Thyroid gland (tissue), 4 donors: Measurements from ENCODE around the gene IL20RB. TPM values are rescaled to one million over a fixed set of nuclear protein-coding genes. Genes with fewer than 3 reads are reported as not detected.
A peak's percentile ranks its signal among the peaks of the same experiment; 100 is the strongest.

ENCODE experiments used
- DNase-seq, 2 donors: peaks; one replicate each; pipeline ENCODE4 v3.0.0-alpha.2; 2019
- H3K27ac ChIP-seq, 3 donors: fragments of 200-600 bp; sonication (generic); 1 replicate in 2 of 3; 2 replicates in 1 of 3; pipeline ENCODE4 v1.5.1; 2016 to 2019; ENCODE audit warnings: mild to moderate bottlenecking in 1 of 3, moderate library complexity in 1 of 3
- H3K27me3 ChIP-seq: fragments of 200-600 bp; sonication (generic); one replicate; pipeline ENCODE4 v1.5.1; 2019
- H3K36me3 ChIP-seq, 2 donors: fragments of 200-600 bp; sonication (generic); one replicate each; pipeline ENCODE4 v1.5.1; 2016 to 2019
- H3K4me1 ChIP-seq, 2 donors: fragments of 200-600 bp; sonication (generic); one replicate each; pipeline ENCODE4 v1.5.1; 2017 to 2019
- H3K4me3 ChIP-seq, 3 donors: fragments of 200-600 bp; sonication (generic); replicated peaks in 1 of 3; 1 replicate in 2 of 3; 2 replicates in 1 of 3; pipeline ENCODE4 v1.5.1; 2016; ENCODE audit warnings: mild to moderate bottlenecking in 1 of 3
- H3K9me3 ChIP-seq: fragments of 200-600 bp; sonication (generic); one replicate; pipeline ENCODE4 v1.5.1; 2017
- POLR2A ChIP-seq, 2 donors: fragments of 450-650 bp; IDR thresholded peaks; one replicate each; pipeline ENCODE4 v1.6.1; 2017; ENCODE audit warnings: antibody characterized with exemption in 2 of 2, mild to moderate bottlenecking in 2 of 2, moderate library complexity in 1 of 2
- WGBS, 2 donors: methylation state at CpG; one replicate each; pipeline ENCODE4 v1.1.5; 2017; 5-methylcytosine and 5-hydroxymethylcytosine counted together
- intact Hi-C: fragments of 100-400 bp; cut with DNase I; formaldehyde crosslinking; loops from one replicate; pipeline ENCODE4 v1.15.1; 2023
- total RNA-seq, 4 donors: library from RNA; depleted of rRNA; stranded (reverse); fragments of >200 nt; gene quantifications; one replicate each; pipeline ENCODE4 v1.2.3, GENCODE V29; 2016
- TF ChIP-seq, protein P1 (sequence below), 6 experiments: fragments of 200-600 bp in 3 of 6; fragments of 450-650 bp in 3 of 6; sonication (generic) in 3 of 6; IDR thresholded peaks; one replicate each; pipeline ENCODE4 v1.5.1; 2016 to 2019; ENCODE audit warnings: antibody characterized with exemption in 6 of 6, mild to moderate bottlenecking in 2 of 6, inconsistent platforms in 1 of 6, moderate library complexity in 1 of 6

The IL20RB gene
- total RNA-seq, 4 donors from 2014 or later = 0.33 to 1.6 (median 1.6) TPM; not detected in 1

DNA sequence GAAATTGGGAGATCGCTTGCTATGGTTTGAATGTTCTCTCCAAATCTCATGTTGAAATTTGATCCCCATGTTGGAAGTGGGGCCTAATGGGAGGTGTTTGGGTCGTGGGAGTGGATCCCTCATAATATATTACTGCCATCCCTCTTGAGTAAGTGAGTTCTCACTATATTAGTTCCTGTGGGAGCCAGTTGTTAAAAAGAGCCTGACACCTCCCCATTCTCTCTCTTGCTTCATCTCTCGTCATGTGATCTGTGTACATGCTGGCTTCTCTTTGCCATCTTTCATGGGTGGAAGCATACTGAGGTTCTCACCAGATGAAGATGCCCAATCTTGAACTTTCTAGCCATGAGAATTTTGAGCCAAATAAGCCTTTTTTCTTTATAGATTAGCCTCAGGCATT, 43.0 kb upstream of the IL20RB start:
- Histone ChIP-seq H3K27me3 (no peaks in the 10 kb centered on the region), H3K9me3 (no peaks in the 10 kb centered on the region), H3K36me3 (no peaks in the 10 kb centered on the region), H3K27ac (no peak overlapping the region), H3K4me3 (no peak overlapping the region), H3K4me1 (no peaks in the 10 kb centered on the region)
- no peak for DNase-seq
- WGBS, 2 donors = 90% methylated on average over 3 of the region's 3 CpGs
- intact Hi-C loops = no loop called here
- no peak for TF ChIP-seq POLR2A (IDR thresholded peaks at IDR 0.05)
- TF ChIP-seq, protein P1, sequence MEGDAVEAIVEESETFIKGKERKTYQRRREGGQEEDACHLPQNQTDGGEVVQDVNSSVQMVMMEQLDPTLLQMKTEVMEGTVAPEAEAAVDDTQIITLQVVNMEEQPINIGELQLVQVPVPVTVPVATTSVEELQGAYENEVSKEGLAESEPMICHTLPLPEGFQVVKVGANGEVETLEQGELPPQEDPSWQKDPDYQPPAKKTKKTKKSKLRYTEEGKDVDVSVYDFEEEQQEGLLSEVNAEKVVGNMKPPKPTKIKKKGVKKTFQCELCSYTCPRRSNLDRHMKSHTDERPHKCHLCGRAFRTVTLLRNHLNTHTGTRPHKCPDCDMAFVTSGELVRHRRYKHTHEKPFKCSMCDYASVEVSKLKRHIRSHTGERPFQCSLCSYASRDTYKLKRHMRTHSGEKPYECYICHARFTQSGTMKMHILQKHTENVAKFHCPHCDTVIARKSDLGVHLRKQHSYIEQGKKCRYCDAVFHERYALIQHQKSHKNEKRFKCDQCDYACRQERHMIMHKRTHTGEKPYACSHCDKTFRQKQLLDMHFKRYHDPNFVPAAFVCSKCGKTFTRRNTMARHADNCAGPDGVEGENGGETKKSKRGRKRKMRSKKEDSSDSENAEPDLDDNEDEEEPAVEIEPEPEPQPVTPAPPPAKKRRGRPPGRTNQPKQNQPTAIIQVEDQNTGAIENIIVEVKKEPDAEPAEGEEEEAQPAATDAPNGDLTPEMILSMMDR (IDR thresholded peaks at IDR 0.05) = no peak

DNA sequence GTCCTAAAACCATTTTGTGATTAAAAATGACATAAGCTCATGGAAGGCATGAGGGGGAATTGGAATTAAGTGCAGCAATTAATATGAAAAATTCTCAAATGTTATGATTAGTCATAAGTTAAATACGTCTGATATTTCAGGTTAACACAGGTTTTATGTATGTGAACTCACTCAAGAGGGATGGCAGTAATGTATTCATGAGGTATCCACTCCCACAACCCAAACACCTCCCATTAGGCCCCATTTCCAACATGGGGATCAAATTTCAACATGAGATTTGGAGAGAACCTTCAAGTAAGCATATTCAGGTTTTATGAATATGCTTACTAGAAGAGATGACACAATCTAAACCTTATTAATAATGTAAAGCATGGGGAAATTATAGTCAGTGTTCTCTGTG, 41.6 kb upstream of the IL20RB start:
- H3K4me1 ChIP-seq = no peaks in the 10 kb centered on the region
- no peaks in the 10 kb centered on the region for H3K36me3 ChIP-seq
- no peaks in the 10 kb centered on the region for H3K27me3 ChIP-seq
- WGBS, 2 donors = 95 to 98% methylated on average over 1 of the region's 1 CpG
- H3K27ac ChIP-seq = no peak overlapping the region
- no peak for DNase-seq
- no peaks in the 10 kb centered on the region for H3K9me3 ChIP-seq
- intact Hi-C loops = no loop called here
- no peak overlapping the region for H3K4me3 ChIP-seq
- TF ChIP-seq, protein P1 (IDR thresholded peaks at IDR 0.05) = no peak
- no peak for TF ChIP-seq POLR2A (IDR thresholded peaks at IDR 0.05)

DNA sequence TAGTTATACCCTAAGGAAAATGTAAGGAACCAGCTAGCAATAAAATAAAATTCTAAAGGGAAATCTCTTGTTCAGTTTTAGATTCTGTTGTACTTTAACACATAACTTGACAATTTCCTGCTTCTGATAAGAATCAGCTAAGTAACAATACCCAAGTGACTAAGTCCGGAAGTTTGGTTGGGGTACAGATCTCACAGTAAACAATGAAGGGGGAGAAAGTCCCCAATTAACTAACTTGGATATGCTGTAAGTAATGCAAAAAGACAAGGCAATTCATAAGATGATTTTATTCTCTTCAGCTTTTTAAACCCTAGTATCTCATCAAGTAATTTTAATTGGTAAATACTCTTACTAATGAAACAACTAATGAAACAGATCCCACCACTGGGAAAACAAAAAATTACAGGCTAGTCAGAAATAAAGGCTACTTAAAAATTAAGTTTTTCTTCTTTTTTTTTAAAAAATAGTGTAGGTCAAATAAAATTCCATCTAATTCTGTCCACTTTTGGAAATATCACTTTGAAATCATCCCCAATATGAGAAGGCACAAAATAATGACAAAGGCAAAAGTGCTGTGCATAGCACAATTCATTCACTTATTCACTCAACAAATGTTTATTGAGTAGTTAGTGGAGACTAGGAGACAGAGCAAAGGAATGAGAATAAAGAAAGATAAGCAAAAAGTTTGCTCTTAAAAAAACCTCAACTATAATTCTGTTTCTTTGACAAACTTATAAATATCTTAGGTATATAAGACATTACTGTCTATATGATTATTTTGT, 37.8 kb upstream of the IL20RB start:
- Histone ChIP-seq H3K4me3 (no peak overlapping the region), H3K27ac (peak overlapping the region in 1 of 3 donors; percentile 14), H3K4me1 (peaks cover 0 to 4% of the 10 kb centered on the region in 2 donors), H3K27me3 (no peaks in the 10 kb centered on the region), H3K36me3 (no peaks in the 10 kb centered on the region), H3K9me3 (no peaks in the 10 kb centered on the region)
- DNase-seq = no peak
- intact Hi-C loops = no loop called here
- WGBS, 2 donors = 60 to 69% methylated on average over 1 of the region's 1 CpG
- no peak for TF ChIP-seq POLR2A (IDR thresholded peaks at IDR 0.05)
- TF ChIP-seq, protein P1 (IDR thresholded peaks at IDR 0.05) = no peak

DNA sequence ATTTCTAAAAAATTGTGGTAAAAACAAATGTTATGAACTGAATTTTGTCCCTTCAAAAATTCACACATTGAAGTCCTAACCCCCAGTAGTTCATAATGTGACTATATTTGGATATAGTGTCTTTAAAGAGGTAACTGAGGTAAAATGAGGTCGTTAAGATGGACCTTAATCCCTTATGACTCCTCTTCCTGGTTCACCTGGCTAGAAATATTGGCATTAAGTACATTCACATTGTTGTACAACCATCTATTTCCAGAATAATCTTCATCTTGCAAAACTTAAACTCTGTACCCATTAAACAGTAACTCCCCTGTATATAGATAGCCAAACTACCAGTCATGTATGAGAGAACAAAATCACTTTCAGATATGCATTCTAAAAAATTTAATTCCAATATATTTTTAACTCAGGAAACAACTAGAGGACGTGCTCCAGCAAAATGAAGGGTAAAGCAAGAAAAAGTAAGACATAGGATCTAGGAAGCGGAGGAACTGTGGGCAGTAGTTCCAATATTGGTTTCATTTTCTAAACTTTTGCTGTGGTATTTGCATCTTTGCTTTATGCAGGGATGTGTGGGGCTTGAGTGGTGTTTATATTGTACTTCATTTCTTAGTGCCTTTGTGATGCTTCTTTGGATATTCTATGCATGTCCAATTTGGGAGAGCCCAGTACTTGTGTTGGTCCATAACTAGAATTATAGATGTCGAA, 36.7 kb upstream of the IL20RB start:
- 92 to 93% methylated on average over 4 of the region's 4 CpGs for WGBS, 2 donors

More for the DNA sequence above, 36.7 kb upstream of the IL20RB start:
- H3K4me1 ChIP-seq = peaks cover 0 to 5% of the 10 kb centered on the region in 2 donors
- no peaks in the 10 kb centered on the region for H3K36me3 ChIP-seq
- no peaks in the 10 kb centered on the region for H3K9me3 ChIP-seq
- H3K27me3 ChIP-seq = no peaks in the 10 kb centered on the region
- H3K27ac ChIP-seq = no peak overlapping the region
- TF ChIP-seq POLR2A (IDR thresholded peaks at IDR 0.05) = no peak
- TF ChIP-seq, protein P1 (IDR thresholded peaks at IDR 0.05) = no peak
- intact Hi-C loops = no loop called here
- DNase-seq = no peak
- H3K4me3 ChIP-seq = no peak overlapping the region
